CD4-positive, CD25-positive, alpha-beta regulatory T cell (primary cell): ENCODE results near the gene ZW10. TPM values are rescaled to one million over a fixed set of nuclear protein-coding genes. Genes with fewer than 3 reads are reported as not detected.
"Not testable (repeated sequence)": the region's sequence is repeated elsewhere in the genome, so short reads cannot be mapped to it uniquely, and the experiment has no call there.

ENCODE experiments used
- ATAC-seq, 2 donors: fragments of 150-1000 bp; cut with Tn5 transposase; one replicate each; pipeline ENCODE4 v1.10.0; 2021; ENCODE audit warnings: low read depth in 2 of 2, moderate number of reproducible peaks in 2 of 2, moderate library complexity in 1 of 2
- DNase-seq, 3 donors: peaks; one replicate each; pipeline versions ENCODE4 v3.0.0 to v3.0.0-alpha.2; 2012 to 2022; ENCODE audit warnings: mixed read lengths in 1 of 3
- H3K27ac ChIP-seq: one replicate; pipeline ENCODE4 v1.7.0; 2013; ENCODE audit warnings: mild to moderate bottlenecking, low read length; ENCODE audit not compliant: insufficient read depth, poor library complexity, severe bottlenecking
- H3K27me3 ChIP-seq: one replicate; pipeline ENCODE4 v1.7.0; 2013; ENCODE audit warnings: low read length; ENCODE audit not compliant: control insufficient read depth, insufficient read depth
- H3K36me3 ChIP-seq: one replicate; pipeline ENCODE4 v1.7.0; 2013; ENCODE audit warnings: mild to moderate bottlenecking, low read length, moderate library complexity; ENCODE audit not compliant: control insufficient read depth, insufficient read depth
- H3K4me1 ChIP-seq: 2 replicates; pipeline ENCODE4 v1.7.0; 2013; ENCODE audit warnings: mild to moderate bottlenecking, low read length; ENCODE audit not compliant: insufficient read depth, control insufficient read depth, poor library complexity, severe bottlenecking
- H3K4me3 ChIP-seq: one replicate; pipeline ENCODE4 v1.7.0; 2013; ENCODE audit warnings: low read depth, mild to moderate bottlenecking, low read length, moderate library complexity
- H3K9me3 ChIP-seq, 2 experiments: 1 replicate in 1 of 2; 2 replicates in 1 of 2; pipeline ENCODE4 v1.7.0; 2013; ENCODE audit warnings: low read length in 2 of 2, mild to moderate bottlenecking in 1 of 2, moderate library complexity in 1 of 2; ENCODE audit not compliant: control insufficient read depth in 2 of 2
- H3K27ac Mint-ChIP-seq, 3 donors: one replicate each; pipeline ENCODE4 v1.8.0; 2020 to 2022; ENCODE audit warnings: mild to moderate bottlenecking in 3 of 3, mixed read lengths in 3 of 3, moderate library complexity in 2 of 3
- H3K27me3 Mint-ChIP-seq: one replicate; pipeline ENCODE4 v1.8.0; 2022; ENCODE audit warnings: mild to moderate bottlenecking, mixed read lengths
- H3K36me3 Mint-ChIP-seq: one replicate; pipeline ENCODE4 v1.8.0; 2020; ENCODE audit warnings: mixed read lengths
- H3K4me1 Mint-ChIP-seq, 4 donors: one replicate each; pipeline ENCODE4 v1.8.0; 2020 to 2022; ENCODE audit warnings: mixed read lengths in 4 of 4, mild to moderate bottlenecking in 1 of 4
- H3K4me3 Mint-ChIP-seq, 4 donors: one replicate each; pipeline ENCODE4 v1.8.0; 2020 to 2022; ENCODE audit warnings: mild to moderate bottlenecking in 4 of 4, mixed read lengths in 4 of 4, moderate library complexity in 3 of 4
- H3K9me3 Mint-ChIP-seq, 7 donors: one replicate each; pipeline ENCODE4 v1.8.0; 2020 to 2022; ENCODE audit warnings: mixed read lengths in 7 of 7, mild to moderate bottlenecking in 3 of 7, moderate library complexity in 2 of 7
- polyA plus RNA-seq, 4 donors: library from polyadenylated mRNA; unstranded; fragments of 300-500 nt; fragmentation: Illumina TruSeq; gene quantifications; one replicate each; pipeline ENCODE4 v1.2.3, GENCODE V29; 2021
- total RNA-seq: library from RNA; stranded (reverse); gene quantifications from one replicate; pipeline ENCODE4 v1.2.3, GENCODE V29; 2022

ZW10 gene
- total and polyA plus RNA-seq, 5 donors from 2014 or later = 7.7 to 19.6 (median 15.9) TPM

DNA sequence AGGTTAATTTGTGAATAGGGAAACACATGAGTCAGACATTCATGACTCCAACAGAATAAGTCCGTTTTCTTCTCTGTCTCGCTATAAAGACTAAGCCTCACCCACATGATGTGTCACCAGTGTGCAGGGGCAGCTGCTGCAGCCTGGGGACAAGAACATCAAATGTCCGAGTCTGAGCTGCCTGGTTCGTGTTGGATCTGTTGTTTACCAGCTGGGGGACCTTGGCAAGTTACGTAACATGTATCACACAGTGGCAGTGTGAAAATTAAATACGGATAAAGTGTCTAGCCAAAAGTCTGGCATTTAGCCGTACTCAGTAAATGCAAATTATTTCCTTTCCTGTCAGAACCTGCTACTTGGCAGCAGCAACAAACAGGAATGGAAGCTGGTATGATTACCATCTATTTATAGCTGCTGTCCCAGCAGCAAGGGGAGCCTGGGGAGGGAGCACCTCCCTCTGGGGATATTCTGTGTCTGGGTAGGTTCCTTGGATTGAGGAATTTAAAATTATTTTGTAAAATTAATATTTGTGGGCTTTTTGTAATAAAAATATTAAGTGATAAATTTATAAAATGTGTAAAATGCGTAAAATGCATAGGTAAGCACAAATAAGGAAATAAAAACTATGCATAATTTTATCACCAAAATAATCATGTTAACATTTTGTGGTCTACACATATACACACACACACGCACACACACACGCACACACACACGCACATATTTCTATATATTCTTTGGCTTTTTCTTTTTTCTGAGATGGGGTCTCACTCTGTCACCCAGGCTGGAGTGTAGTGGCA is 4.8 kb upstream of the ZW10 start:
- Mint-ChIP-seq H3K27ac (no peak overlapping the region), H3K4me1 (peaks cover 0 to 14% (median 4%) of the 10 kb centered on the region in 4 donors), H3K27me3 (peaks cover 58% of the 10 kb centered on the region), H3K9me3 (peaks cover 0 to 2% (median 0%) of the 10 kb centered on the region in 7 donors), H3K36me3 (no peaks in the 10 kb centered on the region), H3K4me3 (no peak overlapping the region)
- Histone ChIP-seq H3K9me3 (no peaks in the 10 kb centered on the region), H3K4me3 (no peak overlapping the region), H3K27me3 (peaks cover 17% of the 10 kb centered on the region), H3K27ac (no peak overlapping the region), H3K36me3 (no peaks in the 10 kb centered on the region), H3K4me1 (peaks cover under 1% of the 10 kb centered on the region)
- no peak for DNase-seq
- ATAC-seq = no peak

- Histone ChIP-seq H3K9me3 (no peaks in the 10 kb centered on the region), H3K4me1 (peaks cover 13% of the 10 kb centered on the region), H3K27me3 (peaks cover 6% of the 10 kb centered on the region), H3K36me3 (no peaks in the 10 kb centered on the region), H3K4me3 (peak overlapping the region; percentile 92), H3K27ac (peak overlapping the region; percentile 67)
- peaks cover 0 to 2% (median 0%) of the 10 kb centered on the region in 7 donors for H3K9me3 Mint-ChIP-seq
- DNase-seq (no peak), ATAC-seq (no peak)
- peak overlapping the region; percentile 95 to 98 (median 96) for H3K27ac Mint-ChIP-seq
- peak overlapping the region; percentile 95 to 99 (median 98) for H3K4me3 Mint-ChIP-seq
- peaks cover 35% of the 10 kb centered on the region for H3K27me3 Mint-ChIP-seq
- H3K4me1 Mint-ChIP-seq = peaks cover 8 to 37% (median 19%) of the 10 kb centered on the region in 4 donors
- H3K36me3 Mint-ChIP-seq = no peaks in the 10 kb centered on the region
Observed at GRCh38 chr11:113774174-113774503, 647 bp upstream of the ZW10 start.

GRCh38 chr11:113773092-113773415 is 438 bp downstream of the ZW10 start:
- H3K36me3 Mint-ChIP-seq = peaks cover 3% of the 10 kb centered on the region
- peaks cover 7% of the 10 kb centered on the region for H3K36me3 ChIP-seq
- no peak overlapping the region for H3K27ac ChIP-seq
- peaks cover 6% of the 10 kb centered on the region for H3K27me3 ChIP-seq
- DNase-seq (no peak), ATAC-seq (no peak)
- H3K27me3 Mint-ChIP-seq = peaks cover 31% of the 10 kb centered on the region
- no peaks in the 10 kb centered on the region for H3K9me3 ChIP-seq
- peak overlapping the region; percentile 26 to 98 (median 95) for H3K27ac Mint-ChIP-seq
- peaks cover 13% of the 10 kb centered on the region for H3K4me1 ChIP-seq
- peak overlapping the region; percentile 95 to 99 (median 98) for H3K4me3 Mint-ChIP-seq
- H3K4me3 ChIP-seq = peak overlapping the region; percentile 92
- H3K4me1 Mint-ChIP-seq = peaks cover 9 to 40% (median 23%) of the 10 kb centered on the region in 4 donors
- peaks cover 0 to 2% (median 0%) of the 10 kb centered on the region in 7 donors for H3K9me3 Mint-ChIP-seq

- Mint-ChIP-seq H3K27ac (peak overlapping the region in 1 of 3 donors; percentile 47), H3K9me3 (no peaks in the 10 kb centered on the region), H3K27me3 (peaks cover 26% of the 10 kb centered on the region), H3K4me3 (peak overlapping the region; percentile 95 to 99 (median 98)), H3K36me3 (peaks cover 12% of the 10 kb centered on the region), H3K4me1 (peaks cover 17 to 49% (median 30%) of the 10 kb centered on the region in 4 donors)
- Histone ChIP-seq H3K9me3 (no peaks in the 10 kb centered on the region), H3K27me3 (peaks cover 6% of the 10 kb centered on the region), H3K27ac (no peak overlapping the region), H3K36me3 (peaks cover 16% of the 10 kb centered on the region), H3K4me3 (peak overlapping the region; percentile 33), H3K4me1 (peaks cover 13% of the 10 kb centered on the region)
- ATAC-seq = no peak
- DNase-seq = no peak
Observed at GRCh38 chr11:113771964-113772363, 1.5 kb downstream of the ZW10 start.

- peak overlapping the region in 2 of 3 donors; percentile 4 to 13 for H3K27ac Mint-ChIP-seq
Observed at GRCh38 chr11:113764527-113765219, 8.8 kb downstream of the ZW10 start.

GRCh38 chr11:113763040-113763439 is 10.5 kb downstream of the ZW10 start:
- H3K9me3 Mint-ChIP-seq, H3K4me1 ChIP-seq, H3K27ac ChIP-seq, H3K4me3 Mint-ChIP-seq, DNase-seq, H3K27me3 Mint-ChIP-seq, H3K4me3 ChIP-seq, H3K9me3 ChIP-seq, ATAC-seq, H3K27me3 ChIP-seq: not testable (repeated sequence)
- peaks cover 39% of the 10 kb centered on the region for H3K36me3 ChIP-seq
- Mint-ChIP-seq H3K36me3 (peaks cover 57% of the 10 kb centered on the region), H3K4me1 (peaks cover 27 to 35% (median 34%) of the 10 kb centered on the region in 4 donors), H3K27ac (peak overlapping the region in 2 of 3 donors; percentile 4 to 9)

More at GRCh38 chr11:113764527-113765219, 8.8 kb downstream of the ZW10 start:
- peaks cover 30% of the 10 kb centered on the region for H3K36me3 ChIP-seq
- ATAC-seq = no peak
- H3K9me3 Mint-ChIP-seq = peaks cover 0 to 2% (median 0%) of the 10 kb centered on the region in 7 donors
- H3K4me3 ChIP-seq = no peak overlapping the region
- H3K27me3 ChIP-seq = no peaks in the 10 kb centered on the region
- peak overlapping the region in 1 of 4 donors; percentile 3 for H3K4me3 Mint-ChIP-seq
- H3K9me3 ChIP-seq = no peaks in the 10 kb centered on the region
- H3K27me3 Mint-ChIP-seq = no peaks in the 10 kb centered on the region
- H3K27ac ChIP-seq = no peak overlapping the region
- DNase-seq = no peak
- H3K36me3 Mint-ChIP-seq = peaks cover 48% of the 10 kb centered on the region
- peaks cover 27 to 47% (median 38%) of the 10 kb centered on the region in 4 donors for H3K4me1 Mint-ChIP-seq
- no peaks in the 10 kb centered on the region for H3K4me1 ChIP-seq

- no peak overlapping the region for H3K4me3 Mint-ChIP-seq
- H3K4me1 Mint-ChIP-seq = peaks cover 14 to 26% (median 22%) of the 10 kb centered on the region in 4 donors
- no peak overlapping the region for H3K27ac ChIP-seq
- no peaks in the 10 kb centered on the region for H3K27me3 Mint-ChIP-seq
- H3K36me3 Mint-ChIP-seq = peaks cover 48% of the 10 kb centered on the region
- peaks cover 0 to 1% (median 0%) of the 10 kb centered on the region in 7 donors for H3K9me3 Mint-ChIP-seq
- H3K4me3 ChIP-seq = no peak overlapping the region
- no peak for DNase-seq
- peaks cover 46% of the 10 kb centered on the region for H3K36me3 ChIP-seq
- no peak for ATAC-seq
- no peak overlapping the region for H3K27ac Mint-ChIP-seq
- no peaks in the 10 kb centered on the region for H3K9me3 ChIP-seq
- H3K4me1 ChIP-seq = no peaks in the 10 kb centered on the region
- H3K27me3 ChIP-seq = no peaks in the 10 kb centered on the region
Observed at GRCh38 chr11:113760241-113760640, 13.3 kb downstream of the ZW10 start.
